Measurements from ENCODE around the gene GPRC5C.

The GPRC5C gene

GRCh38 chr17:74443516-74444296 is 11.8 kb downstream of the GPRC5C start:
- TF ChIP-seq CTCF (conservative IDR thresholded peaks at IDR 0.05): no peak
- peak overlapping the region; percentile 83 for H3K27ac ChIP-seq

GRCh38 chr17:74444406-74444805 is 12.5 kb downstream of the GPRC5C start:
- TF ChIP-seq CTCF (conservative IDR thresholded peaks at IDR 0.05): no peak
- H3K27ac ChIP-seq: no peak overlapping the region

GRCh38 chr17:74445158-74445557 is 13.3 kb downstream of the GPRC5C start:
- TF ChIP-seq CTCF (conservative IDR thresholded peaks at IDR 0.05): no peak
- H3K27ac ChIP-seq: no peak overlapping the region

- H3K27ac ChIP-seq: no peak overlapping the region
- no peak for TF ChIP-seq CTCF (conservative IDR thresholded peaks at IDR 0.05)
These were observed 14.9 kb downstream of the GPRC5C start for GRCh38 chr17:74446551-74447500.

GRCh38 chr17:74447628-74448159 is 15.8 kb downstream of the GPRC5C start:
- TF ChIP-seq CTCF (conservative IDR thresholded peaks at IDR 0.05): no peak
- no peak overlapping the region for H3K27ac ChIP-seq

GRCh38 chr17:74448756-74449155 is 16.9 kb downstream of the GPRC5C start:
- H3K27ac ChIP-seq: no peak overlapping the region

More at GRCh38 chr17:74448756-74449155, 16.9 kb downstream of the GPRC5C start:
- TF ChIP-seq CTCF (conservative IDR thresholded peaks at IDR 0.05): no peak

Measured in VCaP (cell line).